ENCODE results near the gene GARIN5B. TPM values are rescaled to one million over a fixed set of nuclear protein-coding genes. Genes with fewer than 3 reads are reported as not detected.

Gene GARIN5B
- total and polyA plus RNA-seq, 2 of the 8 experiments (the other 6 are each of a cell fraction or from before 2014, with no cell fraction given): 0.03 TPM; not detected in 1

GRCh38 chr19:55373993-55374757 is 11.1 kb upstream of the GARIN5B start:
- 19% methylated on average over 16 of the region's 31 CpGs; no CpG with 5 or more reads in 1 of the 2 experiments for WGBS, 2 experiments (ENCODE audit: extremely low coverage in 1 of 2, insufficient coverage in 1 of 2, insufficient read length in 1 of 2, insufficient replicate concordance in 2 of 2, low coverage in 1 of 2, low lambda C conversion rate in 2 of 2, missing lambda C conversion rate in 1 of 2)
- no peaks in the 10 kb centered on the region for H3K79me2 ChIP-seq (ENCODE audit: control insufficient read depth in 1 of 2, insufficient read depth in 2 of 2, low read length in 2 of 2)
- H4K5ac ChIP-seq (ENCODE audit: insufficient read length, low read depth, low read length): no peak overlapping the region
- peaks cover 16 to 46% (median 37%) of the 10 kb centered on the region in 4 experiments for H3K27me3 ChIP-seq (replicated peaks in 1 of 4; ENCODE audit: control insufficient read depth in 3 of 4, extremely low read depth in 1 of 4, insufficient read depth in 3 of 4, low read length in 3 of 4)
- DNase-seq (ENCODE audit: low read depth in 1 of 2, low spot score in 2 of 2): no peak
- peak overlapping the region in 2 of 4 experiments; percentile 10 to 42; a peak in 3 of 8 replicates for H3K4me3 ChIP-seq (ENCODE audit: extremely low read depth in 1 of 4, insufficient read depth in 2 of 4, low read depth in 3 of 4, low read length in 4 of 4)
- TF ChIP-seq SIX5 (IDR thresholded peaks at IDR 0.05; ENCODE audit: low read depth, low read length) (no peak), EZH2 (IDR thresholded peaks at IDR 0.05; ENCODE audit: low read depth, low read length, severe bottlenecking) (peak; percentile 24)
- peaks cover 0 to 2% of the 10 kb centered on the region in 2 experiments for H4K20me1 ChIP-seq (replicated peaks in 1 of 2; ENCODE audit: control insufficient read depth in 1 of 2, insufficient read depth in 2 of 2, low read length in 2 of 2)
- H2AK5ac ChIP-seq (ENCODE audit: low read depth, low read length): no peak overlapping the region
- FAIRE-seq: no peak
- no peaks in the 10 kb centered on the region for H3K36me3 ChIP-seq (ENCODE audit: control insufficient read depth in 2 of 4, insufficient read depth in 4 of 4, low read length in 3 of 4)
- H3K4me1 ChIP-seq (replicated peaks in 1 of 4; ENCODE audit: control insufficient read depth in 3 of 4, insufficient read depth in 4 of 4, low read length in 3 of 4): peaks cover 5 to 55% (median 39%) of the 10 kb centered on the region in 4 experiments
- no peak overlapping the region for H3K9ac ChIP-seq (replicated peaks in 1 of 4; ENCODE audit: extremely low read depth in 1 of 4, low read depth in 3 of 4, low read length in 3 of 4)
- H4K8ac ChIP-seq (ENCODE audit: extremely low read depth, insufficient read depth, low read length): no peak overlapping the region; the same call in 1 of the 2 replicates
- CTCF ChIA-PET (ENCODE audit: partially characterized antibody): interaction anchor here (1.5 kb wide), 1 partner anchor 73 kb away, joined by 3 read pairs; no protein-coding TSS in a partner anchor
- H3K4ac ChIP-seq (replicated peaks; ENCODE audit: insufficient read length, low read depth, low read length): no peak overlapping the region
- no peak overlapping the region for H4K91ac ChIP-seq (replicated peaks; ENCODE audit: insufficient read length, low read length)
- no peak overlapping the region for H2BK20ac ChIP-seq (ENCODE audit: low read length)
- peak overlapping the region; percentile 39 to 56; a peak in 3 of 4 replicates for H3K4me2 ChIP-seq (ENCODE audit: insufficient read depth in 1 of 2, low read depth in 2 of 2, low read length in 2 of 2)
- H2BK12ac ChIP-seq (ENCODE audit: low read depth, low read length): 0 out of 2 replicates have a peak overlapping the region, but pooled peaks have one; percentile 39
- no peak overlapping the region for H3K14ac ChIP-seq (ENCODE audit: insufficient read length)
- no peak overlapping the region for H2AFZ ChIP-seq (ENCODE audit: low read length)
- H2BK5ac ChIP-seq (ENCODE audit: low read depth, low read length): peak overlapping the region; percentile 52; the same call in 1 of the 2 replicates
- H3K79me1 ChIP-seq (ENCODE audit: low read depth, low read length): no peaks in the 10 kb centered on the region
- H3K18ac ChIP-seq (ENCODE audit: extremely low read depth, low read length): peak overlapping the region; percentile 71
- POLR2A ChIA-PET (ENCODE audit: partially characterized antibody): interaction anchor here (0.7 to 7.1 kb wide), 8 partner anchors 9 to 60 kb away, joined by 3 to 58 read pairs (median 6); partner anchors contain the start of genes KMT5C, TMEM238 and UBE2S
- H3K9me3 ChIP-seq (ENCODE audit: insufficient read depth in 2 of 2, low read depth in 1 of 2, low read length in 1 of 2): no peaks in the 10 kb centered on the region
- no peak overlapping the region for H3K23ac ChIP-seq (ENCODE audit: insufficient read length)
- H2BK15ac ChIP-seq (ENCODE audit: low read length): no peak overlapping the region
- H2BK120ac ChIP-seq (replicated peaks; ENCODE audit: low read depth, low read length): no peak overlapping the region
- peaks cover 25% of the 10 kb centered on the region for H3K23me2 ChIP-seq (ENCODE audit: low read depth, low read length)
- H3K56ac ChIP-seq (replicated peaks; ENCODE audit: insufficient read length, low read depth, low read length): no peak overlapping the region
- no peak overlapping the region for H3K27ac ChIP-seq (ENCODE audit: low read depth, low read length)

Measured in H1 (cell line).